ENCODE data around the gene CYB561A3.

The CYB561A3 gene

DNA sequence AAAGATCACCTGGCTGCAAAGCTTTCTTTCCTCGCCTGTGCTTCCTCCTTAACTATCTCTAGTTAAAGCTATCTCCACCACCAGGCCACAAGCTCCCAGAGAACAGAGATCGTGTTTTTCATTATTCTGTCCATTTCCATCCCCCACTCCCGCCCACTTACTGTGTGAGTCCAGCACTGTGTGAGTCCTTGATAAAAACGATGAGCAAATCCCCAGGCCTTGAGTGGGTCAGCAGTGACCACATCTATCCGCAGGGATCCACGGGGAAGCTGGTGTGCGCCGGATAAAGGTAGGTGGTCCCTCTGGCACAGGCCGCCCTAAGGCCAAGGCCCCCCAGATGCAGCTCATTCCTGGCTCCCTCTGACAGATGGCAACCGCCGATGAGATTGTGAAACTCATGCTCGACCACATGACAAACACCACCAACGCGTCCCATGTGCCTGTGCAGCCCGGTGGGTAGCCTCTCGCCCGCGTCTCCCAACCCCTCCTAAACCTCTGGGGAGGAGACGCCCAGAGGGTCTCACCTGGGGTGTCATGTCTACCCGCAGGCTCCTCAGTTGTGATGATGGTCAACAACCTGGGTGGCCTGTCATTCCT lies 19.4 kb downstream of the CYB561A3 start:
- no peak for DNase-seq

- DNase-seq, result no peak
Measured at GRCh38 chr11:61341706-61342105, 20.0 kb downstream of the CYB561A3 start.

- no peak for DNase-seq
Measured at GRCh38 chr11:61340979-61341378, 20.7 kb downstream of the CYB561A3 start.

DNA sequence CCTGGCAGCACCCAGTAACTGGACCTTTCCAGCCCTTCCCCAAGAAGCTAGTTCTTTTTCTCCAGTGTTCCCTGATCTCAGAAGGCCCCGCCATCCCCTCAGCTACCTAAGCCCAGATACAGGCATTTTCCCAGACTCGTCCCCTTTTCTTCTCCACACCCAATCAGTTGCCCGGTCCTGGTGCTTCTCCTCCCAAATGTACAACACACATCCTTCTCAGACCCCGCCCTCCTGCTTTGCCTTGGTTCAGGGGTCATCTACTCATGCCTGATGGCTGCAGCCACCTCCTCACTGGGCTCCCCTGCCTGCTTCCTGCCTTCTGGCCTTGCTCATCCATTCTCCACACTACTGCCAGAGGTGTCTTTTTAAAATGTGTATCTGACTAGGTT lies 22.2 kb downstream of the CYB561A3 start:
- DNase-seq, result no peak

DNA sequence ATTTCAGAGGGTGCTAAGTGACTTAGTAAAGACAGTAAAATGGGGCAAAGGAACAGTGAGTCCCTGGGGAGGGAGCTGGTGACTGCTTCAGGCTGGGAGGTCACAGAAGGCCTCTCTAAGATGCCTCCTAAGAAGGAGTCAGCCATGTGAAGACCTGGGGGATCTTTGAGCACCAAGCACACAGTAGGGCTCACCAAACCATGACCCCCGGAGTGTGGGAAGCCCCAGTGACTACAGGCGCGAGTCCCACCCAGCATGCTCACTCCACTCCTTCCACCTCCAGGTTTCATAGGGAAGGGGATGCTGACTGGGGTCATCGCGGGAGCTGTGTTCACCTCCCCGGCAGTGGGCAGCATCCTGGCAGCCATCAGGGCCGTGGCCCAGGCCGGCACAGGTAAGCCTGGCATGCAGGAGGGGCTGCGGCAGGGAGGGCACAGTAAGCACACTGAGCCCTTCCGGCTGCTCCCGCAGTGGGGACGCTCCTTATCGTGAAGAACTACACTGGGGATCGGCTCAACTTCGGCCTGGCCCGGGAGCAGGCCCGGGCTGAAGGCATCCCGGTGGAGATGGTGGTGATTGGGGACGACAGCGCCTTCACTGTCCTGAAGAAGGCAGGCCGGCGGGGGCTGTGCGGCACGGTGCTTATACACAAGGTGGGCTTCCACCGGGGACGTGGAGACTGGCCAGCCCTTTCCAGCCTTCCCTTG lies 22.7 kb downstream of the CYB561A3 start:
- no peak for DNase-seq

DNA sequence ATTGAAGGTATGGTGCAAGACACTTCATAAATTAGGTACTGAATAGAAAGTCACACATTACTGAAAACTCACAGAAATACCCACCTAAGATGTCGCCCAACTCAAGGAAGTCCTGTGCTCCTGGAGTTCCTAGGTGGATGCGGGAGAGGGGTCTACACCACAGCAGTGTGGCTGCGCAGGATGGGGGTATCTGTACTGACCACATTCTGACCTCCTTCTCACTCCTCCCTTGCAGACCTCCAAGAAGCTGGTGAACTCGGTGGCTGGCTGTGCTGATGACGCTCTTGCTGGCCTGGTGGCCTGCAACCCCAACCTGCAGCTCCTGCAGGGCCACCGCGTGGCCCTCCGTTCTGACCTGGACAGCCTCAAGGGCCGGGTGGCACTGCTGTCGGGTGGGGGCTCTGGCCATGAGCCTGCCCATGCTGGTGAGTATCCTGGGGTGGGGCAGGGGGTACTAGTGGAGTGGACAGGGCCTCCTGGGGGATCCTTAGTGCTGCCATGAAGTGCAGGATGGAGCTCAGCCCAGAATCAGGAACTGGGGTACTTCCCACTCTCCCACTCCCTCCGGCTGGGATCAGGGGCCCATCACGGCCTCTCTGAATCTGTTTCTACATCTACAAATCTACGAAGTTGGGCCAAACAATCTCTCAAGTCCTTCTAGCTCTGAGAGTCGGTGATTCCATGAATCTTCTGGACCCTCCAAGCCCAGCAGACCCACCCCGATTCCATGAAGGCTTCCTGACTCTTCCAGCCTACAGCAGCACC lies 23.8 kb downstream of the CYB561A3 start:
- DNase-seq, result no peak

GRCh38 chr11:61336171-61336935 lies 25.3 kb downstream of the CYB561A3 start:
- DNase-seq, result peak; percentile 64

DNA sequence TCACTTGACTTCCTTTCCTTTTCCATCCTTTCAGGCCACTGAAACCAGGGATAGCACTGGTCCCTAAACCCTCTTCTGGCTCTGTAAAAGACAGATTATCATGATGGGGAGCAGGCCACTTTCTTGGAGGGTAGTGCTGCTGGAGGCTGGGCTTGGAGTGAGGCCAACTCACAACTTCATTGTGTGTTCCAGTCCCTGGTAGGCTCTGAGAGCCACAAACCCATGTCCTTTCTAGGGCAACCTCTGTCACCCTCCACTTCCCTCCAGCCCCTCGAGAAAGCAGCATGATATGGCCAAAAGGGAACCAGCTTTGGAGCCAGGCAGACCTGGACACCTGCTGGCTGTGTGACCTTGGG lies 26.3 kb downstream of the CYB561A3 start:
- no peak for DNase-seq

DNA sequence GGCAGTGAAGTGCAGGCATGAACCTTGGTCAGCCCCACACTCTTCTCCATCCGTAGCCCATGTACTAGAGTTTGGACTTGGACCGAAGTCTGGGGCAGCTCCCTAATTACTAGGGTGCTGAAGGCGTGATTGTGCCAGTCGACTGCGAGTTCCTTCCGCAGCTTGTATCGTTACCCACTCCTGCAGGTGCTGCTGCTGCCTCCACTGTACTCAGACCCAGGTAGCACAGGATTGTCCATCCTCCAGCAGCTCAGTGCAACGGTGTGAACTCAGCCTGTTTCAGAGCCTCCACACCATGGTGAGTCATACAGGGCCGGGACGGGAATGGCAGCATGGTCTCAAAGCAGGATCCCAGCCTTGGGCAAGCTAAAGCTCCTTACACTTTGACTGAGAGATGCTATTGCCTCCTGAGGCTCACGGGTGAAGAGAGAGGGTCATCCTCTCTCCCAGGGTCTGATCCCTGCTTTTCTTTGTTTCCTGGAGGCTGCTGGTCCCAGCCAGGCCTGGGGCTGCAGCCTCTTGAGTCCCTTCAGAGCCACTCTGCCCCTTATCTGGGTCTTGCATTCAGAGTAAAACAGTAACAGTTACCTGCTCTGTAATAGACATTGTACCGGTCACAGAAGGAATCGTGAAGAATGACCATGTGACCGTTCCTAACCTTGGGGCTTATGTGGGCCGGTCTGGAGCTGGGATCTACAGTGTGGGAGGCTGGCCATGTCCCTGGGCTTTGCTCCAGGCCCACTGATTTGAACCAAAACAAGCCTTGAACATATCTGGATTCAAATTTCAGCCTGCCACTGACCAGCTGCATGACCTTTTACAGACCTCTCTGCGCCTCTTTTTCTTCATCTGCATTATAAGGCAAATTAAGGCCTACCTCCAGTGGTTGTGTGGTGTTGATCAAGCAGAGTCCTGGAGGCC lies 27.0 kb downstream of the CYB561A3 start:
- DNase-seq, result no peak

DNA sequence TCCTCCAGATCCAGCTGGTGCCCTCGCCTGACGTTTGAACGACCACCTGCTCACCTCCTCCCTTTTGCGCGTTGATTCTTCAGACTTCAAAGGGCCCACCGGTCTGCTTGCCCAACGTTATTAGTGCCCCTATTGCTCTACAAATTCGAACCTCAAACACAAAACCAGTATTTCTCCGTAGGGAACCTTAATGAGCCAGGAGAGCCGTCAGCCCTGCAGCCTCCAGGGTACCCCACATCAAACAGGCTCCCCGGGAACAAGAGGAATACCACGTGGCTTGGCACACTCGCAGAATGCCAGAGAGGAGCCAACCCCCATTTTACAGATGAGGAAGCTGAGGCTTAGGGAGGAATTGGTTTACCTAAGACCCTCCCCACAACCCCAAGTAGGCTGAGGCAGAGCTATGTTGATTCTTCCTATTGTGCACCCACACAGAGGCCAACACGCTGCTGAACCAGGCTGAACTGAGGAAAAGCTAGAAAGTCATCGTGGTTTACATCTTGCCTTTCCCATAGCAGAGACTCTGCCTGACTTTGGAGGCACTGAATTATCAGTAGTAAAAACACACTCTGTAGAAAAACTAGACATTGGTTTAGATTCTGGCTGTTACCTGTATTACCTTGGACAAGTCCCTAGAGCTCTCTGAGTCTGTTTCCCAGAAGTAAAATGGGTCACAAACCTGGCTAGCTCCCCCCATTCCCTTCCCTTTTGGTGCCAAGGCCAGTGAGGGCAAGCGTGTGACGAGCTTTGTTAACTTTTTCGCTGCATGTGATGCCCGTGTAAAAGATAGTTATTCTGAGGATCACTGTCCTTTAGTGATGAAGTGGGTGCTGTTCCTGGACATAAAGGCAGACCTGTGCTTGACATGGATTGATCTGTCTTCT lies 27.9 kb downstream of the CYB561A3 start:
- no peak for DNase-seq

GRCh38 chr11:61332797-61333549 lies 28.7 kb downstream of the CYB561A3 start, which contains the start of the genes DDB1 and TKFC:
Gene DDB1 (minus strand): TSS chr11:61333105. CDS start chr11:61332968, 137 bp downstream.
Gene TKFC (plus strand): TSS chr11:61333228. CDS start chr11:61334729, 1,501 bp downstream.
- peak; percentile 89 for DNase-seq

DNA sequence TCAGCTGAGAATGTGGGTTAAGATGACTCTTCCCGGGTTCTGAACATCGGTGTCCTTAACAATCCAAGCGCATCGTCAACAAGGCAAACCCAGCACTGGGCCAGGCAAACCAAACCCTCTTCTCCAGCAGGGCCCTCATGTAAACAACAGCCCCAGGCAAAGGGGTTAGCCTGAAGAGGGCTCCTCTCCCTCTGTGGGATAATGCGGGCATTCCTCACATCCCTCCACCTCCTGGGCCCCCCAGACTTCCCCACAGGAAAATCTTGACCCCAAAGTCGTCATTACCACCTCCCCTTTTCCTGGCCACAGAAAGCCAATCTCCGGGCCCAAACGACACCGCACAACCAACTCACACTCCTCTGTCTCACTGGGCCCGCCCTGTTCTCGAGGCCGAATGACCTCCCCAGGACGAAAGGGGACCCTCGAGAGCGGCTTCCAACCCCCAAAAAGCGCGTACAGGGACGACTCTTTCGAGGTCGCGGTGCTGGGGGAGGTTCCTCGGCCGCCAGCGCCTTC lies 29.3 kb downstream of the CYB561A3 start:
- no peak for DNase-seq

DNA sequence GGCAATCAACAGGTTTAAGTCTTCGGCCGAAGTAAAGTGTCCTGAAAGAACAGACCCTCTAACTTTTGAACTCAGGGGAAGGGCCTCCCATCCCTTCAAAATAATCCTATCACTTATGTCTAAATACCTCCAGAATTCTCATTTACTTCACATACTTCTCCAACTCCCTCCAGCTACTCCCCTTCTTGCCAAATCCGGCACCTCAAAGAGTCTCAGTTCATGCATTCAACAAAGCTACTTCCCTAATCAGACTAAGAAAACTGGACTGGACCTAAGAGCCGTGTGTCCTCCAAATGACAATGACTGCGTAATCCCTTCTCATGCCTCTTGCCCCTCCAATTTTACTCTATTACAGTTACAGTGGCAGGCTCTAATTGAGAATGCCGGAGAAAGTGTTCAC lies 30.0 kb downstream of the CYB561A3 start:
- no peak for DNase-seq

- no peak for DNase-seq
Measured at GRCh38 chr11:61329871-61330270, 31.8 kb downstream of the CYB561A3 start.

GRCh38 chr11:61328351-61328750 lies 33.3 kb downstream of the CYB561A3 start:
- DNase-seq, result no peak

DNA sequence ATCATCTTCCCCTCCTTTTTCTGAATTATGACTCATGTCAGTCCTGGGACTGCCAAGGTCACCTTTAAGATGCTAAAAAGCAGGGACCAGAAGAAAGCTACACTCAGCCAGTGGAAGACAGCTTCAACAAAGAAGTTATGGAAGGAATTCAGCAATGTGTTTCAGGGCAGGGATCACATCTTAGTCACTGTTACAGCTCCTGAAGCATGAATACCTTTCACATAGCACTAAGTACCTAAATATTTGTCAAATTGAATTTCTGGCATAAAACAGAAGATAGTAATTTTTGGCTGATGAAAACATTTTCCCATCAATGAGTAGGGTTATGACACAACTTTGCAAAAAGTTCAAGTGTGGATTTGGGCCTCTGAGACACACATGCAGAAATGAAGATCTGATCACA lies 34.0 kb downstream of the CYB561A3 start:
- DNase-seq, result no peak

DNA sequence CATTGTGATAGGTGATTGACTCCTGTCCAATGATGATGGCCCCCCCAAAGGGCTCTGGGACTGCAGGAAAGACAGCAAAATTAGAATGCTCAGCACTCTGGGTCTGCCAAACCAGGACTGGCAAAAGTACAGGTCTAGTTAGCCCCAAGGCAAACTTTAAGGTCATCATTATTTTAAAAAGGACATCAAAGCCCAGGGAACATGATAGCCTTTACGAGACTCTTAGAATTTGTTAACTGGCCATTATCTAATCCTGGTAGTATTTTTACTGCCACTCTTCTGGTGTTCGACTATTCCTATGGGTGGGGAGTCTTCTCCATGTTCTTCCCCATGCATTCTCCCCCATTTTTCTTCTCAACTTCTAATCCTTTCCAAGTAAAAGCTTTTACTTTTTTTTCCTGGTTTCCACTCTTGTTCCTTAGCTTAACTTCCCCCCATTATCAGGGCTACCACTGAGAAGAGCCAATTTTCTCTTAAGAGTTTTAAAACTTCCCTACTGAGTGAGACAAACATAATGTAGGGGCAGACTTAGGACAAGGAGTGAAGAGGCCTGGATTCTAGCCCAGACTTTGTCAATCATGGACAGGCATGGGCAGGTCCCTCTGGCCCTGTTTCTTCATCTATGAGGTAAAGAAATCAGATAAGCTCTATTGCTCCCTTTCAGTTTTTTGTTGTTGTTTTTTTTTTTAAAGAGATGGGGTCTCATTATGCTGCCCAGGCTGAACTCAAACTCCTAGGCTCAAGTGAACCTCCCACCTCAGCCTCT lies 35.9 kb downstream of the CYB561A3 start:
- DNase-seq, result no peak

DNA sequence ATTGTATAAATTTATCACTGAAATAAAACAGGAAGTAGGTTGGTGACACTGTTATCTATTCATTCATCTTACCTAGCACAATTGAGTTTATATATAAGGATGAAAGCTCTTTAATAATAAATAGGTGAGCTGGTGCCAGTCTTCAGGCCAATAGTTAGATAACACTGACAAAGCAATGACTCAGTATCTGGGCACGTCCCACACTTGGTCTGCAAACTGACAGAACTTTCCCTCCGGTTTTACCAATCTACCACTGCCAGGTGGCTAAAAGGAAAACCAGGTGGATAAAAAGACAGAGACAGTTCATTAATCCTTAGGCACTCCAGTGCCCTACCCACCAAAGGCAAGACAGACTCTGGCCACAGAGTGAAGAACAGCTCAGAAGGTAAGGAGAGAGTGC lies 46.4 kb downstream of the CYB561A3 start:
- DNase-seq, result no peak

GRCh38 chr11:61310749-61311148 lies 50.9 kb downstream of the CYB561A3 start:
- DNase-seq, result no peak

Measured in NCI-H1048 (cell line).